ENCODE measurements around the gene TSPEAR.
"Not testable (repeated sequence)": the region's sequence is repeated elsewhere in the genome, so short reads cannot be mapped to it uniquely, and the experiment has no call there.

The TSPEAR gene

GRCh38 chr21:44480200-44481053, 230.9 kb downstream of the TSPEAR start:
- peak overlapping the region; percentile 55 for H3K9ac ChIP-seq
- H3K4me1 ChIP-seq, result peaks cover 82% of the 10 kb centered on the region
- no peaks in the 10 kb centered on the region for H3K36me3 ChIP-seq
- peak overlapping the region; percentile 76 for H3K4me2 ChIP-seq
- H3K4me3 ChIP-seq, result no peak overlapping the region
- no peaks in the 10 kb centered on the region for H3K9me3 ChIP-seq
- no peak for TF ChIP-seq Cebpa-rat (IDR thresholded peaks at IDR 0.05)
- H4K20me1 ChIP-seq, result no peaks in the 10 kb centered on the region
- no peaks in the 10 kb centered on the region for H3K27me3 ChIP-seq
- H3K27ac ChIP-seq, result peak overlapping the region; percentile 79

GRCh38 chr21:44479556-44480199, 231.7 kb downstream of the TSPEAR start:
- peak overlapping the region; percentile 79 for H3K27ac ChIP-seq
- not testable (repeated sequence) for H3K9me3 ChIP-seq, H3K36me3 ChIP-seq, H4K20me1 ChIP-seq, H3K4me3 ChIP-seq, H3K27me3 ChIP-seq
- H3K9ac ChIP-seq, result 0 out of 2 replicates have a peak overlapping the region, but pooled peaks have one; percentile 55
- H3K4me2 ChIP-seq, result peak overlapping the region; percentile 76
- peaks cover 78% of the 10 kb centered on the region for H3K4me1 ChIP-seq

- Histone ChIP-seq H3K9ac (no peak overlapping the region), H3K4me3 (no peak overlapping the region), H3K4me1 (peaks cover 77% of the 10 kb centered on the region), H3K36me3 (no peaks in the 10 kb centered on the region), H4K20me1 (no peaks in the 10 kb centered on the region), H3K4me2 (peak overlapping the region; percentile 76), H3K27ac (peak overlapping the region; percentile 75), H3K27me3 (no peaks in the 10 kb centered on the region), H3K9me3 (no peaks in the 10 kb centered on the region)
- TF ChIP-seq Cebpa-rat (IDR thresholded peaks at IDR 0.05), result no peak
These were observed 232.6 kb downstream of the TSPEAR start for GRCh38 chr21:44478801-44479167.

- Histone ChIP-seq H3K4me2 (peak overlapping the region; percentile 76), H3K9me3 (no peaks in the 10 kb centered on the region), H3K27me3 (no peaks in the 10 kb centered on the region), H3K36me3 (no peaks in the 10 kb centered on the region), H3K9ac (peak overlapping the region; percentile 40; the same call in 1 of the 2 replicates), H3K27ac (peak overlapping the region; percentile 75), H4K20me1 (no peaks in the 10 kb centered on the region), H3K4me1 (peaks cover 72% of the 10 kb centered on the region), H3K4me3 (no peak overlapping the region)
- TF ChIP-seq Cebpa-rat (IDR thresholded peaks at IDR 0.05), result no peak
These were observed 233.1 kb downstream of the TSPEAR start for GRCh38 chr21:44478124-44478800.

- peak overlapping the region; percentile 76 for H3K4me2 ChIP-seq
- no peaks in the 10 kb centered on the region for H4K20me1 ChIP-seq
- peaks cover 67% of the 10 kb centered on the region for H3K4me1 ChIP-seq
- TF ChIP-seq Cebpa-rat (IDR thresholded peaks at IDR 0.05), result no peak
- H3K36me3 ChIP-seq, result no peaks in the 10 kb centered on the region
- H3K9me3 ChIP-seq, result no peaks in the 10 kb centered on the region
- 0 out of 2 replicates have a peak overlapping the region, but pooled peaks have one; percentile 75 for H3K27ac ChIP-seq
- H3K27me3 ChIP-seq, result no peaks in the 10 kb centered on the region
- no peak overlapping the region for H3K9ac ChIP-seq
- H3K4me3 ChIP-seq, result no peak overlapping the region
These were observed 233.7 kb downstream of the TSPEAR start for GRCh38 chr21:44477712-44478111.

- no peak overlapping the region for H3K27ac ChIP-seq
These were observed 234.2 kb downstream of the TSPEAR start for GRCh38 chr21:44477131-44477530.

GRCh38 chr21:44475266-44475845, 236.0 kb downstream of the TSPEAR start:
- Histone ChIP-seq H3K4me1 (peaks cover 60% of the 10 kb centered on the region), H3K27me3 (no peaks in the 10 kb centered on the region), H3K27ac (no peak overlapping the region), H3K36me3 (no peaks in the 10 kb centered on the region), H3K9ac (no peak overlapping the region), H3K4me2 (no peak overlapping the region), H3K9me3 (no peaks in the 10 kb centered on the region), H4K20me1 (no peaks in the 10 kb centered on the region), H3K4me3 (no peak overlapping the region)
- TF ChIP-seq Cebpa-rat (IDR thresholded peaks at IDR 0.05), result no peak

More at GRCh38 chr21:44477131-44477530, 234.2 kb downstream of the TSPEAR start:
- Histone ChIP-seq H3K4me1 (peaks cover 64% of the 10 kb centered on the region), H3K4me2 (peak overlapping the region; percentile 76), H3K36me3 (no peaks in the 10 kb centered on the region), H4K20me1 (no peaks in the 10 kb centered on the region), H3K4me3 (no peak overlapping the region), H3K9me3 (no peaks in the 10 kb centered on the region), H3K9ac (no peak overlapping the region), H3K27me3 (no peaks in the 10 kb centered on the region)
- no peak for TF ChIP-seq Cebpa-rat (IDR thresholded peaks at IDR 0.05)

GRCh38 chr21:44473915-44474555, 237.3 kb downstream of the TSPEAR start:
- no peak overlapping the region for H3K9ac ChIP-seq
- H3K4me3 ChIP-seq, result no peak overlapping the region
- H3K27me3 ChIP-seq, result no peaks in the 10 kb centered on the region
- no peaks in the 10 kb centered on the region for H3K9me3 ChIP-seq
- H4K20me1 ChIP-seq, result no peaks in the 10 kb centered on the region
- H3K4me2 ChIP-seq, result no peak overlapping the region
- TF ChIP-seq Cebpa-rat (IDR thresholded peaks at IDR 0.05), result no peak
- H3K4me1 ChIP-seq, result peaks cover 46% of the 10 kb centered on the region
- H3K36me3 ChIP-seq, result no peaks in the 10 kb centered on the region
- H3K27ac ChIP-seq, result no peak overlapping the region

- no peak for TF ChIP-seq Cebpa-rat (IDR thresholded peaks at IDR 0.05)
These were observed 239.4 kb downstream of the TSPEAR start for GRCh38 chr21:44471996-44472395.

More at GRCh38 chr21:44471996-44472395, 239.4 kb downstream of the TSPEAR start:
- no peaks in the 10 kb centered on the region for H3K9me3 ChIP-seq
- no peak overlapping the region for H3K4me3 ChIP-seq
- peak overlapping the region; percentile 11; the same call in 1 of the 2 replicates for H3K4me2 ChIP-seq
- H3K9ac ChIP-seq, result no peak overlapping the region
- H3K27ac ChIP-seq, result no peak overlapping the region
- H4K20me1 ChIP-seq, result no peaks in the 10 kb centered on the region
- no peaks in the 10 kb centered on the region for H3K36me3 ChIP-seq
- H3K4me1 ChIP-seq, result peaks cover 26% of the 10 kb centered on the region
- no peaks in the 10 kb centered on the region for H3K27me3 ChIP-seq

All from BLaER1 (cell line).